ENCODE data around the gene ID3. TPM values are rescaled to one million over a fixed set of nuclear protein-coding genes. Genes with fewer than 3 reads are reported as not detected.

ID3 gene
- total RNA-seq, 1 donor: 32.4 TPM

- DNase-seq (ENCODE audit: low read depth): no peak
- no peak for TF ChIP-seq CTCF (IDR thresholded peaks at IDR 0.05; ENCODE audit: insufficient read depth, low read depth, low read length)
- H3K4me3 ChIP-seq (ENCODE audit: low read depth, low read length): no peak overlapping the region
Observed at GRCh38 chr1:23509896-23510295, 49.4 kb downstream of the ID3 start.

Other genes starting within 250 kb of the ID3 start
- 80.5 and 119 TPM in 2 replicates for gene HNRNPR, start 215.2 kb downstream of the ID3 start, total RNA-seq
- 19.6 and 24.6 TPM in 2 replicates for gene ZNF436, start 189.7 kb downstream of the ID3 start, total RNA-seq
- gene TCEA3, start 134.8 kb downstream of the ID3 start, total RNA-seq: 8.6 and 11.3 TPM in 2 replicates
- 33.5 and 35.0 TPM in 2 replicates for gene ASAP3, start 75.3 kb downstream of the ID3 start, total RNA-seq
- gene E2F2, start 28.3 kb downstream of the ID3 start, total RNA-seq: 2.2 and 2.9 TPM in 2 replicates
- 521 and 592 TPM in 2 replicates for gene RPL11, start 132.3 kb upstream of the ID3 start, total RNA-seq
- 30.9 and 46.2 TPM in 2 replicates for gene ELOA, start 184.0 kb upstream of the ID3 start, total RNA-seq
- 25.4 and 28.9 TPM in 2 replicates for gene PITHD1, start 218.9 kb upstream of the ID3 start, total RNA-seq
- gene LYPLA2, start 231.6 kb upstream of the ID3 start, total RNA-seq: 46.7 and 48.8 TPM in 2 replicates
- 31.5 and 33.5 TPM in 2 replicates for gene GALE, start 241.3 kb upstream of the ID3 start, total RNA-seq

All from fibroblast of villous mesenchyme (primary cell).